Heart left ventricle (tissue), 16 donors: ENCODE measurements around the gene PTPRC. TPM values are rescaled to one million over a fixed set of nuclear protein-coding genes. Genes with fewer than 3 reads are reported as not detected.

ENCODE experiments used
- ATAC-seq, 4 donors: fragments of 200-7000 bp; cut with Tn5 transposase; one replicate each; pipeline ENCODE4 v1.9.1; 2020 to 2022; ENCODE audit warnings: moderate library complexity in 4 of 4, mild to moderate bottlenecking in 3 of 4, moderate number of reproducible peaks in 1 of 4
- DNase-seq, 5 donors: peaks; one replicate each; pipeline ENCODE4 v3.0.0-alpha.2; 2020
- H3K27ac ChIP-seq, 12 donors: fragments of 200-600 bp; sonication (generic) in 4 of 12; one replicate each; pipeline versions ENCODE4 v1.5.0 to v1.8.0; 2016 to 2022; ENCODE audit warnings: mild to moderate bottlenecking in 2 of 12
- H3K27me3 ChIP-seq, 9 donors: fragments of 200-600 bp; sonication (generic) in 2 of 9; one replicate each; pipeline versions ENCODE4 v1.5.1 to v1.8.0; 2016 to 2022; ENCODE audit warnings: mild to moderate bottlenecking in 3 of 9
- H3K36me3 ChIP-seq, 9 donors: fragments of 200-600 bp; sonication (generic) in 2 of 9; one replicate each; pipeline versions ENCODE4 v1.5.0 to v1.8.0; 2018 to 2022; ENCODE audit warnings: mild to moderate bottlenecking in 2 of 9
- H3K4me1 ChIP-seq, 12 donors: fragments of 200-600 bp; sonication (generic) in 4 of 12; one replicate each; pipeline versions ENCODE4 v1.5.0 to v1.8.0; 2016 to 2022; ENCODE audit warnings: mild to moderate bottlenecking in 3 of 12
- H3K4me3 ChIP-seq, 12 donors: fragments of 200-600 bp; sonication (generic) in 4 of 12; one replicate each; pipeline versions ENCODE4 v1.5.0 to v1.8.0; 2017 to 2022; ENCODE audit warnings: mild to moderate bottlenecking in 9 of 12, moderate library complexity in 4 of 12
- H3K9me3 ChIP-seq, 12 donors: fragments of 200-600 bp; sonication (generic) in 4 of 12; one replicate each; pipeline versions ENCODE4 v1.5.0 to v1.8.0; 2016 to 2022; ENCODE audit warnings: mild to moderate bottlenecking in 1 of 12
- CTCF ChIP-seq, 12 donors: fragments of 200-600 bp; sonication (generic) in 4 of 12; IDR thresholded peaks; one replicate each; pipeline versions ENCODE4 v1.5.0 to v1.8.0; 2018 to 2022; ENCODE audit warnings: antibody characterized with exemption in 12 of 12, mild to moderate bottlenecking in 5 of 12
- POLR2A ChIP-seq, 2 donors: fragments of 450-650 bp; IDR thresholded peaks; one replicate each; pipeline ENCODE4 v1.6.1; 2017; ENCODE audit warnings: antibody characterized with exemption in 2 of 2, mild to moderate bottlenecking in 2 of 2, moderate library complexity in 2 of 2
- WGBS, 4 donors: extraction: QIAGEN DNeasy Blood & Tissue Kit in 2 of 4; methylation state at CpG; one replicate each; pipeline versions ENCODE4 v1.1.5 to v1.1.7; 2013 to 2018; 5-methylcytosine and 5-hydroxymethylcytosine counted together
- intact Hi-C, 10 donors: fragments of 100-400 bp; cut with DNase I; formaldehyde crosslinking; loops; one replicate each; pipeline versions ENCODE4 v1.11.1 to v1.14.2; 2022
- polyA plus RNA-seq, 2 donors: library from polyadenylated mRNA; stranded (reverse); fragments of 200-250 nt; gene quantifications; one replicate each; pipeline ENCODE4 v1.2.3, GENCODE V29; 2013
- total RNA-seq, 9 donors: library from RNA; depleted of rRNA in 2 of 9; stranded (reverse); fragments of >200 nt in 2 of 9; fragmentation: NEBNext Ultra II Directional in 3 of 9; extraction: Animal tissue kit (Norgen Biotek cat#: 25700) in 3 of 9; gene quantifications; one replicate each; pipeline versions ENCODE4 v1.1.0 to v1.2.4, GENCODE V29; 2016 to 2023
- donor health status: ischemic (EF 13 %, LVEDD 7.1; RV severe dilation, severe dysfunction).
- donor health status: healthy with polysubstance abuse.
- donor health status: DM: no; HTN: yes; CAD: no.
- donor health status: DM: no; HTN: no; CAD: no.
- donor health status: ischemic (EF 25% LVEDD 6.9; RV normal size, moderate dysfunction).
- donor health status: ischemic (EF 25% LVEDD 5.7; RV mildly dilated, moderate dysfunction).
- donor health status: healthy.
- donor health status: DM: yes; HTN: yes; CAD: no.
- donor health status: ischemic (EF 35%, LVEDD 5.7; RV mildly dilated, moderate dysfunction).
- donor health status: nonischemic (EF 11% LVEDD 7.7; RV severe dilation, severe dysfunction).
- donor health status: DM: yes; HTN: yes; CAD: no.
- donor health status: PGD.
- donor health status: ischemic (EF 29% LVEDD 5.4; RV normal size, mild dysfunction).
- donor health status: nonischemic (EF 23%, LVEDD 6.1; RV moderate dilation, normal function).

Gene PTPRC
- total and polyA plus RNA-seq, 11 donors: 0.65 to 99.3 (median 4.4) TPM

GRCh38 chr1:198761859-198762616 lies 123.2 kb downstream of the PTPRC start:
- H3K4me1 ChIP-seq: peaks cover 0 to 6% (median 0%) of the 10 kb centered on the region in 12 donors
- no peak overlapping the region for H3K4me3 ChIP-seq
- DNase-seq (no peak), ATAC-seq (no peak)
- H3K27ac ChIP-seq: no peak overlapping the region
- no peaks in the 10 kb centered on the region for H3K9me3 ChIP-seq
- WGBS, 4 donors: 85 to 89% (median 86%) methylated on average over 4 of the region's 4 CpGs
- no peaks in the 10 kb centered on the region for H3K27me3 ChIP-seq
- no peaks in the 10 kb centered on the region for H3K36me3 ChIP-seq
- TF ChIP-seq CTCF (IDR thresholded peaks at IDR 0.05) (no peak), POLR2A (IDR thresholded peaks at IDR 0.05) (no peak)
- intact Hi-C loops: loop anchor here in 2 of 10 donors (10.0 kb wide), 1 partner anchor 353 kb away; no protein-coding TSS in a partner anchor

- peak in 1 of 4 donors; percentile 18 for ATAC-seq
- DNase-seq: no peak
- H3K4me3 ChIP-seq: no peak overlapping the region
- H3K36me3 ChIP-seq: no peaks in the 10 kb centered on the region
- WGBS, 4 donors: 32 to 52% (median 33%) methylated on average over 1 of the region's 1 CpG
- TF ChIP-seq CTCF (IDR thresholded peaks at IDR 0.05): no peak
- no peak for TF ChIP-seq POLR2A (IDR thresholded peaks at IDR 0.05)
- H3K27me3 ChIP-seq: no peaks in the 10 kb centered on the region
- intact Hi-C loops: loop anchor here in 2 of 10 donors (10.0 kb wide), 1 partner anchor 351 kb away; no protein-coding TSS in a partner anchor
- no peak overlapping the region for H3K27ac ChIP-seq
- no peaks in the 10 kb centered on the region for H3K9me3 ChIP-seq
- H3K4me1 ChIP-seq: peaks cover 0 to 6% (median 0%) of the 10 kb centered on the region in 12 donors
Observed at GRCh38 chr1:198763298-198763714, 124.5 kb downstream of the PTPRC start.

GRCh38 chr1:198764748-198765147 lies 125.9 kb downstream of the PTPRC start:
- Histone ChIP-seq H3K4me3 (no peak overlapping the region), H3K27ac (no peak overlapping the region), H3K4me1 (peaks cover 0 to 6% (median 0%) of the 10 kb centered on the region in 12 donors), H3K9me3 (no peaks in the 10 kb centered on the region), H3K36me3 (no peaks in the 10 kb centered on the region), H3K27me3 (no peaks in the 10 kb centered on the region)
- DNase-seq (no peak), ATAC-seq (no peak)
- 55 to 85% (median 77%) methylated on average over 2 of the region's 2 CpGs for WGBS, 4 donors
- TF ChIP-seq CTCF (IDR thresholded peaks at IDR 0.05) (no peak), POLR2A (IDR thresholded peaks at IDR 0.05) (no peak)
- intact Hi-C loops: loop anchor here in 2 of 10 donors (5.0 to 10.0 kb wide), 2 partner anchors 350 to 478 kb away; no protein-coding TSS in a partner anchor

GRCh38 chr1:198765416-198765815 lies 126.6 kb downstream of the PTPRC start:
- H3K9me3 ChIP-seq: no peaks in the 10 kb centered on the region
- no peak overlapping the region for H3K4me3 ChIP-seq
- DNase-seq (no peak), ATAC-seq (no peak)
- H3K4me1 ChIP-seq: peaks cover 0 to 6% (median 0%) of the 10 kb centered on the region in 12 donors
- intact Hi-C loops: loop anchor here in 2 of 10 donors (5.0 to 10.0 kb wide), 2 partner anchors 349 to 477 kb away; no protein-coding TSS in a partner anchor
- no peak overlapping the region for H3K27ac ChIP-seq
- H3K36me3 ChIP-seq: no peaks in the 10 kb centered on the region
- TF ChIP-seq CTCF (IDR thresholded peaks at IDR 0.05) (no peak), POLR2A (IDR thresholded peaks at IDR 0.05) (no peak)
- H3K27me3 ChIP-seq: no peaks in the 10 kb centered on the region
